Nephron progenitor cell (in vitro differentiated cells): Measurements from ENCODE around the gene USP2.
"Not testable (repeated sequence)": the region's sequence is repeated elsewhere in the genome, so short reads cannot be mapped to it uniquely, and the experiment has no call there.

Experiments used
- DNase-seq: peaks from one replicate; pipeline ENCODE4 v3.0.0; 2021
- H3K27ac Mint-ChIP-seq: 2 replicates; pipeline ENCODE4 v1.8.0; 2021; ENCODE audit warnings: mild to moderate bottlenecking, moderate library complexity, mixed read lengths
- H3K27me3 Mint-ChIP-seq: 2 replicates; pipeline ENCODE4 v1.8.0; 2021; ENCODE audit warnings: mild to moderate bottlenecking, low read depth, mixed read lengths; ENCODE audit not compliant: poor library complexity
- H3K36me3 Mint-ChIP-seq: 2 replicates; pipeline ENCODE4 v1.8.0; 2021; ENCODE audit warnings: low read depth, mixed read lengths
- H3K4me1 Mint-ChIP-seq: 2 replicates; pipeline ENCODE4 v1.8.0; 2021; ENCODE audit warnings: mixed read lengths
- H3K4me3 Mint-ChIP-seq: 2 replicates; pipeline ENCODE4 v1.8.0; 2021; ENCODE audit warnings: mild to moderate bottlenecking, moderate library complexity, mixed read lengths
- H3K9me3 Mint-ChIP-seq: 2 replicates; pipeline ENCODE4 v1.8.0; 2021; ENCODE audit warnings: mild to moderate bottlenecking, moderate library complexity, mixed read lengths
- CTCF ChIP-seq: fragments of 200-600 bp; sonication (generic); IDR thresholded peaks from 2 replicates; pipeline ENCODE4 v1.5.0; 2021; ENCODE audit warnings: antibody characterized with exemption

The USP2 gene

GRCh38 chr11:119409731-119410130 lies 28.2 kb upstream of the USP2 start:
- no peak for DNase-seq
- Mint-ChIP-seq H3K27ac (no peak overlapping the region), H3K4me3 (no peak overlapping the region), H3K36me3 (no peaks in the 10 kb centered on the region), H3K4me1 (no peaks in the 10 kb centered on the region), H3K9me3 (peaks cover 5% of the 10 kb centered on the region), H3K27me3 (peaks cover 25% of the 10 kb centered on the region)
- TF ChIP-seq CTCF, result no peak

GRCh38 chr11:119406005-119406404 lies 24.5 kb upstream of the USP2 start:
- DNase-seq, result no peak
- TF ChIP-seq CTCF, result no peak
- Mint-ChIP-seq H3K27ac (no peak overlapping the region), H3K9me3 (peaks cover 8% of the 10 kb centered on the region), H3K4me3 (no peak overlapping the region), H3K4me1 (no peaks in the 10 kb centered on the region), H3K27me3 (peaks cover 36% of the 10 kb centered on the region), H3K36me3 (no peaks in the 10 kb centered on the region)

GRCh38 chr11:119405448-119405847 lies 24.0 kb upstream of the USP2 start:
- H3K27ac Mint-ChIP-seq, DNase-seq, H3K4me3 Mint-ChIP-seq, H3K4me1 Mint-ChIP-seq, H3K36me3 Mint-ChIP-seq: not testable (repeated sequence)
- H3K27me3 Mint-ChIP-seq, result peaks cover 41% of the 10 kb centered on the region
- H3K9me3 Mint-ChIP-seq, result peaks cover 14% of the 10 kb centered on the region

GRCh38 chr11:119404872-119405271 lies 23.4 kb upstream of the USP2 start:
- no peak for TF ChIP-seq CTCF

GRCh38 chr11:119403021-119403420 lies 21.5 kb upstream of the USP2 start:
- no peak overlapping the region for H3K27ac Mint-ChIP-seq
- H3K4me1 Mint-ChIP-seq, result no peaks in the 10 kb centered on the region
- peaks cover 36% of the 10 kb centered on the region for H3K9me3 Mint-ChIP-seq
- no peak for TF ChIP-seq CTCF
- no peak for DNase-seq
- peaks cover 31% of the 10 kb centered on the region for H3K27me3 Mint-ChIP-seq
- H3K36me3 Mint-ChIP-seq, result no peaks in the 10 kb centered on the region
- H3K4me3 Mint-ChIP-seq, result no peak overlapping the region

More at GRCh38 chr11:119404872-119405271, 23.4 kb upstream of the USP2 start:
- H3K27ac Mint-ChIP-seq, result no peak overlapping the region
- peaks cover 20% of the 10 kb centered on the region for H3K9me3 Mint-ChIP-seq
- H3K4me3 Mint-ChIP-seq, result no peak overlapping the region
- no peaks in the 10 kb centered on the region for H3K4me1 Mint-ChIP-seq
- peaks cover 38% of the 10 kb centered on the region for H3K27me3 Mint-ChIP-seq
- DNase-seq, result no peak
- no peaks in the 10 kb centered on the region for H3K36me3 Mint-ChIP-seq

- Mint-ChIP-seq H3K36me3 (no peaks in the 10 kb centered on the region), H3K27me3 (peaks cover 31% of the 10 kb centered on the region), H3K9me3 (peaks cover 42% of the 10 kb centered on the region), H3K4me3 (no peak overlapping the region), H3K27ac (no peak overlapping the region), H3K4me1 (no peaks in the 10 kb centered on the region)
- no peak for DNase-seq
- TF ChIP-seq CTCF, result no peak
These were observed 21.0 kb upstream of the USP2 start for GRCh38 chr11:119402470-119402869.
